Heart left ventricle (tissue), 13 donors: Measurements from ENCODE around the gene ZNF724.

Experiments used
- POLR2A ChIP-seq, 2 donors: fragments of 450-650 bp; IDR thresholded peaks; one replicate each; pipeline ENCODE4 v1.6.1; 2017; ENCODE audit warnings: antibody characterized with exemption in 2 of 2, mild to moderate bottlenecking in 2 of 2, moderate library complexity in 2 of 2
- TF ChIP-seq, protein P1 (sequence below), 12 donors: fragments of 200-600 bp; sonication (generic) in 4 of 12; IDR thresholded peaks; one replicate each; pipeline versions ENCODE4 v1.5.0 to v1.8.0; 2018 to 2022; ENCODE audit warnings: antibody characterized with exemption in 12 of 12, mild to moderate bottlenecking in 5 of 12
- donor health status: ischemic (EF 13 %, LVEDD 7.1; RV severe dilation, severe dysfunction).
- donor health status: DM: no; HTN: yes; CAD: no.
- donor health status: DM: no; HTN: no; CAD: no.
- donor health status: ischemic (EF 25% LVEDD 6.9; RV normal size, moderate dysfunction).
- donor health status: ischemic (EF 25% LVEDD 5.7; RV mildly dilated, moderate dysfunction).
- donor health status: ischemic (EF 35%, LVEDD 5.7; RV mildly dilated, moderate dysfunction).
- donor health status: nonischemic (EF 11% LVEDD 7.7; RV severe dilation, severe dysfunction).
- donor health status: DM: yes; HTN: yes; CAD: no.
- donor health status: PGD.
- donor health status: ischemic (EF 29% LVEDD 5.4; RV normal size, mild dysfunction).
- donor health status: nonischemic (EF 23%, LVEDD 6.1; RV moderate dilation, normal function).

DNA sequence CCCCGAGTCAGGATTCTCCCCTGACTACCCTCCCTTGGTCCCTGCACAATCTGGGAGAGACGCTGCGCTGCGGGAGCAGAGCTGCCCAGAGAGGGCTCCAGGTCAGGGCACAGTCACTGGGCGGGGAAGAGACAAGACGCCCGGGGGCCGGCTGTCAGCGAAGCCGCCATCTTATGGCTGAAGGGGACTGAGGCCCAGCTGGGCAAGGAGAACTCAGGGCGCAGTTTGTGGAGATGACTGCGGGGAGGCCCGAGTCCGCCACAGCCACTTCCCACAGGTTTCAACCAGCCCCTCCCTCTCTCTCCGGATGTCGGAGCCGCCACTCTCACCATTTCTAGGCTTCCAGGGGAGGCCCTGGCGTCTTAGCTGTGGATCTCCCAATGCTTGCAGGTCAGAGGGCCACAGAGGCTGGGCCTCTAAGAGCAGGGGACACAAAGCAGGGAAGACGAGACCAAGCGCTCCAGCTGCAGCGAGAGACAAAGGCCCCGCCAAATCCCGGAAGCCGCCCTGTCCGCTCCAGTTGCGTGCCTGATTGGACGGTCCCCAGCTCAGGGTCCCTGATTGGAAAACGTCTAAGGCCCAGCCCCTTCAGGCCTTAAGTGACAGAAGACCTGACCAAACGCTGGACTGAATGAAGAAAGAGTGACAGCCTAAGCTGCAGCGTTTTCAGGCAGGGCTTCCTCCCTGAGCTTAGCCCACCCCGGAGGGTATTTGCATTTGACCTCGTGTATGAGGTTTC lies at the start of gene ZNF724:
- TF ChIP-seq, protein P1, sequence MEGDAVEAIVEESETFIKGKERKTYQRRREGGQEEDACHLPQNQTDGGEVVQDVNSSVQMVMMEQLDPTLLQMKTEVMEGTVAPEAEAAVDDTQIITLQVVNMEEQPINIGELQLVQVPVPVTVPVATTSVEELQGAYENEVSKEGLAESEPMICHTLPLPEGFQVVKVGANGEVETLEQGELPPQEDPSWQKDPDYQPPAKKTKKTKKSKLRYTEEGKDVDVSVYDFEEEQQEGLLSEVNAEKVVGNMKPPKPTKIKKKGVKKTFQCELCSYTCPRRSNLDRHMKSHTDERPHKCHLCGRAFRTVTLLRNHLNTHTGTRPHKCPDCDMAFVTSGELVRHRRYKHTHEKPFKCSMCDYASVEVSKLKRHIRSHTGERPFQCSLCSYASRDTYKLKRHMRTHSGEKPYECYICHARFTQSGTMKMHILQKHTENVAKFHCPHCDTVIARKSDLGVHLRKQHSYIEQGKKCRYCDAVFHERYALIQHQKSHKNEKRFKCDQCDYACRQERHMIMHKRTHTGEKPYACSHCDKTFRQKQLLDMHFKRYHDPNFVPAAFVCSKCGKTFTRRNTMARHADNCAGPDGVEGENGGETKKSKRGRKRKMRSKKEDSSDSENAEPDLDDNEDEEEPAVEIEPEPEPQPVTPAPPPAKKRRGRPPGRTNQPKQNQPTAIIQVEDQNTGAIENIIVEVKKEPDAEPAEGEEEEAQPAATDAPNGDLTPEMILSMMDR (IDR thresholded peaks at IDR 0.05) = no peak
- peak in 1 of 2 donors; percentile 23 for TF ChIP-seq POLR2A (IDR thresholded peaks at IDR 0.05)
